ENCODE results near the gene GPC5.

GRCh38 chr13:92514420-92515125 lies 1116.2 kb downstream of the GPC5 start:
- TF ChIP-seq TARDBP (IDR thresholded peaks at IDR 0.05) = no peak
- TF ChIP-seq FOXA1 (IDR thresholded peaks at IDR 0.05) = no peak
- TF ChIP-seq SUZ12 (IDR thresholded peaks at IDR 0.05) = no peak
- TF ChIP-seq SP1 (IDR thresholded peaks at IDR 0.05) = no peak
- TF ChIP-seq L3MBTL2 (conservative IDR thresholded peaks at IDR 0.05) = no peak
- no peak for TF ChIP-seq ELF4 (IDR thresholded peaks at IDR 0.05)
- TF ChIP-seq LEF1 (IDR thresholded peaks at IDR 0.05; ENCODE audit: borderline replicate concordance) = no peak
- no peak for TF ChIP-seq NFRKB (IDR thresholded peaks at IDR 0.05)
- TF ChIP-seq ARNT (IDR thresholded peaks at IDR 0.05) = no peak
- no peak for TF ChIP-seq BHLHE40 (IDR thresholded peaks at IDR 0.05; ENCODE audit: borderline replicate concordance)

Measured in HEK293T (cell line).